Brain microvascular endothelial cell (primary cell): ENCODE data around the gene CTSC.

Experiments
- DNase-seq: peaks from one replicate; pipeline ENCODE4 v3.0.0-alpha.2; 2020
- H3K27ac ChIP-seq: fragments of 250-450 bp; sonication (Bioruptor Pico); 2 replicates; pipeline ENCODE4 v1.5.1; 2020; ENCODE audit warnings: mild to moderate bottlenecking, moderate library complexity
- H3K27me3 ChIP-seq: fragments of 250-450 bp; sonication (Bioruptor Pico); replicated peaks from 2 replicates; pipeline ENCODE4 v1.5.1; 2020; ENCODE audit warnings: mild to moderate bottlenecking
- H3K36me3 ChIP-seq: fragments of 250-450 bp; sonication (Bioruptor Pico); replicated peaks from 2 replicates; pipeline ENCODE4 v1.5.1; 2020; ENCODE audit warnings: mild to moderate bottlenecking
- H3K4me3 ChIP-seq: 2 replicates; pipeline ENCODE4 v1.5.1; 2011; ENCODE audit warnings: low read depth, mild to moderate bottlenecking, control low read depth, low read length, moderate library complexity
- in situ Hi-C: cut with HindIII; loops from 2 replicates; pipeline ENCODE4 v1.10.0; 2017; ENCODE audit warnings: low sequenced_read_pairs, low pct_ligation_motif_present
- TF ChIP-seq, protein P1 (sequence below): IDR thresholded peaks from 2 replicates; pipeline ENCODE4 v1.5.1; 2011; ENCODE audit warnings: low read depth, mild to moderate bottlenecking, moderate library complexity, low read length, control low read depth, inconsistent platforms; ENCODE audit errors: missing control alignments

The CTSC gene

GRCh38 chr11:88340366-88340935 lies 2.9 kb upstream of the CTSC start:
- Histone ChIP-seq H3K27ac (no peak overlapping the region), H3K4me3 (no peak overlapping the region), H3K36me3 (no peaks in the 10 kb centered on the region), H3K27me3 (no peaks in the 10 kb centered on the region)
- TF ChIP-seq, protein P1, sequence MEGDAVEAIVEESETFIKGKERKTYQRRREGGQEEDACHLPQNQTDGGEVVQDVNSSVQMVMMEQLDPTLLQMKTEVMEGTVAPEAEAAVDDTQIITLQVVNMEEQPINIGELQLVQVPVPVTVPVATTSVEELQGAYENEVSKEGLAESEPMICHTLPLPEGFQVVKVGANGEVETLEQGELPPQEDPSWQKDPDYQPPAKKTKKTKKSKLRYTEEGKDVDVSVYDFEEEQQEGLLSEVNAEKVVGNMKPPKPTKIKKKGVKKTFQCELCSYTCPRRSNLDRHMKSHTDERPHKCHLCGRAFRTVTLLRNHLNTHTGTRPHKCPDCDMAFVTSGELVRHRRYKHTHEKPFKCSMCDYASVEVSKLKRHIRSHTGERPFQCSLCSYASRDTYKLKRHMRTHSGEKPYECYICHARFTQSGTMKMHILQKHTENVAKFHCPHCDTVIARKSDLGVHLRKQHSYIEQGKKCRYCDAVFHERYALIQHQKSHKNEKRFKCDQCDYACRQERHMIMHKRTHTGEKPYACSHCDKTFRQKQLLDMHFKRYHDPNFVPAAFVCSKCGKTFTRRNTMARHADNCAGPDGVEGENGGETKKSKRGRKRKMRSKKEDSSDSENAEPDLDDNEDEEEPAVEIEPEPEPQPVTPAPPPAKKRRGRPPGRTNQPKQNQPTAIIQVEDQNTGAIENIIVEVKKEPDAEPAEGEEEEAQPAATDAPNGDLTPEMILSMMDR = no peak
- in situ Hi-C loops = no loop called here
- DNase-seq = no peak

GRCh38 chr11:88337987-88338668 lies 592 bp upstream of the CTSC start:
- Histone ChIP-seq H3K36me3 (peaks cover 9% of the 10 kb centered on the region), H3K4me3 (peak overlapping the region; percentile 97), H3K27me3 (no peaks in the 10 kb centered on the region), H3K27ac (peak overlapping the region; percentile 66)
- peak; percentile 47 for DNase-seq
- TF ChIP-seq, protein P1 = no peak
- in situ Hi-C loops = no loop called here

GRCh38 chr11:88335284-88335683 lies 2.3 kb downstream of the CTSC start:
- in situ Hi-C loops = no loop called here
- DNase-seq = no peak
- Histone ChIP-seq H3K36me3 (peaks cover 24% of the 10 kb centered on the region), H3K27me3 (no peaks in the 10 kb centered on the region), H3K4me3 (peak overlapping the region; percentile 4), H3K27ac (no peak overlapping the region)
- TF ChIP-seq, protein P1 = no peak

DNA sequence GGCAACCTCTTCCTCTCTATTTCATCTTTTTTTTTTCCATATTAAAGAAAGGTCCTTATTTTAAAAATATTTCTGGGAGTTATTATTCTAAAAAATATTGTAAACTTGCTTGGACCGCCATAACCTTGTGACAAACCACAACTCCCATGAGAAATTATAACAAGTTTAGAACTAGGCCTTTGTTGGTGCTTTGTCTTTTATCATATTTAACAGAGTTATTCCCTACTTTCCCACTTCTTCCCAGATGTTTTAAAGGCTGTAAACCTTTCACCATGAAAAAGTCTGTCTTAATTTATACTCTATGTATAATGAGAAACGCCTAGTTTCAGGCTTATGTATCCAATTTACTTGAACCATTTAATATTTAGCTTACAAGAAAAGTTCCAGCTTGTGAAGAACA lies 3.7 kb downstream of the CTSC start:
- DNase-seq = no peak
- peaks cover 29% of the 10 kb centered on the region for H3K36me3 ChIP-seq
- no peak overlapping the region for H3K27ac ChIP-seq
- in situ Hi-C loops = no loop called here
- TF ChIP-seq, protein P1 = no peak
- H3K27me3 ChIP-seq = no peaks in the 10 kb centered on the region
- H3K4me3 ChIP-seq = no peak overlapping the region

- TF ChIP-seq, protein P1 = no peak
- Histone ChIP-seq H3K4me3 (no peak overlapping the region), H3K36me3 (peaks cover 32% of the 10 kb centered on the region), H3K27me3 (no peaks in the 10 kb centered on the region), H3K27ac (no peak overlapping the region)
- in situ Hi-C loops = no loop called here
- no peak for DNase-seq
Observed at GRCh38 chr11:88332851-88333250, 4.7 kb downstream of the CTSC start.
